Stimulated activated CD8-positive, alpha-beta memory T cell treated with anti-CD3 and anti-CD28 coated beads, Interleukin-7, amount 100 ng/mL, for 48 hours (primary cell): ENCODE results near the gene BCL11A.

Experiments used
- DNase-seq, 2 donors: peaks; one replicate each; pipeline ENCODE4 v3.0.0-alpha.2; 2020; ENCODE audit warnings: low read depth in 1 of 2; ENCODE audit errors: extremely low read depth in 1 of 2

BCL11A gene

GRCh38 chr2:60510713-60511112, 42.7 kb downstream of the BCL11A start:
- no peak for DNase-seq

- DNase-seq = no peak
Measured at GRCh38 chr2:60509066-60509465, 44.4 kb downstream of the BCL11A start.

- no peak for DNase-seq
Measured at GRCh38 chr2:60508339-60508917, 45.0 kb downstream of the BCL11A start.

GRCh38 chr2:60507211-60507965, 46.1 kb downstream of the BCL11A start:
- no peak for DNase-seq

DNA sequence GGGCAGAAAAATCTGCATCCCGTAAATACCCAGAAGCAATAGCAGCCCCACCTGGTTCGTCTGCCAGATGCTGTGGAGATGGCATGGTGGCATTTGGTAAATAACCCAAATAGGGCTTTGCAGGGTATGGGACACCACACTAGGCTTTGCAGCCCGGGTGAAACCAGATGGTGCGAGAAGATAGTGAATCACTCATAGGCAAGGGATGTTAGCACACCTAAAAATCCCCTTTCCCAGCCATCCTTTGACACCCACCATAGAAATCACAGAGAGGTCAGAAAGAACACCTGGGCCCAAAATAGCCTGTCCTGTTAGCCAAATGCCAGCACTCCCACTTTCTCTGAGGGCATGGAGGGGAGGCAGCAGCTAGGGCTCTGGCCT, 47.6 kb downstream of the BCL11A start:
- no peak for DNase-seq

DNA sequence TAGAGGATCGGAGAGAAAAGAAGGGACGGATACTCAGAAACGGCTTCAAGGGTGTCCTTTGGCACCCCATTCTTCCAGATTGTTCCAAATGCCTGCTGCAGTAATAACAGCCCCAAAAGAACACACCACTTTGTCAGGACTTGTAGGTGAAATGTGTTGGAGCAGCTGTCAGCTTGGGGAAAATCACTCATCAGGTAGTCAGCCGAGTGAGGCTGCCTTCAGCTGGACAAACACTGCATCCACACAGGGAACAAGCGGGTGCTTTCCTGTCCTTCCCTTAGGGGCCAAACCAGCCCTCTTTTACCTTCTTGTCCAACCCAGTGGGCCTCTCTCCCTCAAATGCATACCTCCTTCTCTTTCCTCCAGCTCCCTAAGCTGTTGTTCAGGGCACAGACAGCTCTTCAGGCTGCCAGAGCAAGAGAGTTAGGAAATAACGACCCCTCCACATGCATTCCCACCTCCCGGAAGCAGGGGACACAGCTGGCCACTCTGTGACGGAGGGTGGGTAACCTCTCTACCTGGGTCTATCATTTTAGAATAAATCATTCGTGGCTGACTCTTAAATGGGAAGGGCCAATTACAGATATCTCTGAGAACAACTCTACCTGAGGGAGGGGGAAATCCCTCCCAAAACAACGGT, 48.1 kb downstream of the BCL11A start:
- no peak for DNase-seq

DNA sequence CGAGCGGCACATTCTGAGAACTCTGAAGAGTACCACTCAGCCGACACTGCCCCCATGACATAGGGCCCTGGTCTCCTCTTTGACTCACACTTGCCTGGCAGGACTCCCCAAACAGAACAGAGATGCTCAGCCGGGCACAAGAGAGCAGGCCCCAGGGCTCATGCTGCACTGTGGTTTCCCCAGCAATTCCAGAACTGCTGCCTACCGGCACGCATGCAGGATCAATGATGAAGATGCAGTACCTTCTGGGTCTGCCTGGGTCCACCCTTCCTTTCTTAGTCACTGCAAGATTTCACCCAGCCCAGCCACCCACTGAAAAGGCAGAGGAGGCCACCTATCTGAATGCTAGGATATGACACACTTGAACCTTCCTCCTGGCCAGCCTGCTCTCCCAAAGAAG, 49.4 kb downstream of the BCL11A start:
- no peak for DNase-seq

- DNase-seq = no peak
Measured at GRCh38 chr2:60502144-60502543, 51.3 kb downstream of the BCL11A start.

DNA sequence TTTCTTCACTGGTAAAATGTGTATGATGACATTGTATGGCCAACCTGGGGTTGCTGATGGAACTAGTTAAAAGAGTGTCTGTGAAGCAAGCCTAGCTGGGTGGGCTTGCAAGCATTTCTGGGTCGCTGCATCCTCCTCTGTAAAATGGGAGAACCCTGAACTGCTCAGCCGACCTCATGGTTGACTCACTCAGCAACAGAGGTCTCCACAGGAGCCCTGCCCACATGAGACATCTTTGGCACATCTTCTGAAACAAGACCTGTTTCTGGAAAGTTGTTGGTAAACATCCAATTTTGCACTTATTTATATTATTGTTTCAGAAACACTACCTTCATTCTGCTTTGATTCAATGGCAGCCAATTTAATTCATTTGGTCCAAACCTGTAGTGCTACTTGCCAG, 52.6 kb downstream of the BCL11A start:
- no peak for DNase-seq

DNA sequence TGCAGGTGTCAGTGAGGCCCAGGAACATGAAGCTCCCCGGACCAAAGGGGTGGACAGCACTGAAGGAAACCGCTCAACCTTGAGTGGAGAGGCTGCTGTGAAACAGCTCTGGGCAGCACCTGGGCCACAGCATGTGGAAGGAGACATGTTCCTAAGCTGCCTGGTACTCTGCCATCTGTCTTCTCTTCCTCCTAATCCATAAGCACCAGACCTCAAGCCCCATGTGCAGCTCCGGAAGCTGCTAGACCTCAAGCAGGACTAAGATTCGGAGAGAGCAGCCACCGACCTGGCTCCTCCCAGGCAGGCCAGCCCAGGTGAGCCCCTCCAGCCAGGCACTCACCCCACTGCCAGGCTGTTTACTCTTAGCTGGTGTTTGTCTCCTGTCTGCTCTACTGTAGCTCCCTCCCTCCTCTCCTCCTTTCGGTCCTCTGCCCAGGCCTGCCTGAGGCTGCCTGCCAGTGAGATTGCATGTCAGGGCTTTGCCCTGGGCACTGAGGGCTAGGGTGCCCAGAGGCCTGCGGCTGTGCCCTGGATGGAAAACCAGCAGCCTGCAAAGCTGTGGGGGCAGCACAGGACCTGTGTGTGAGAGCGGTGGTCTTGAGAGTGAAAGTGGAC, 53.7 kb downstream of the BCL11A start:
- no peak for DNase-seq

- DNase-seq = no peak
Measured at GRCh38 chr2:60498816-60499429, 54.5 kb downstream of the BCL11A start.

- DNase-seq = no peak
Measured at GRCh38 chr2:60498127-60498815, 55.2 kb downstream of the BCL11A start.

DNA sequence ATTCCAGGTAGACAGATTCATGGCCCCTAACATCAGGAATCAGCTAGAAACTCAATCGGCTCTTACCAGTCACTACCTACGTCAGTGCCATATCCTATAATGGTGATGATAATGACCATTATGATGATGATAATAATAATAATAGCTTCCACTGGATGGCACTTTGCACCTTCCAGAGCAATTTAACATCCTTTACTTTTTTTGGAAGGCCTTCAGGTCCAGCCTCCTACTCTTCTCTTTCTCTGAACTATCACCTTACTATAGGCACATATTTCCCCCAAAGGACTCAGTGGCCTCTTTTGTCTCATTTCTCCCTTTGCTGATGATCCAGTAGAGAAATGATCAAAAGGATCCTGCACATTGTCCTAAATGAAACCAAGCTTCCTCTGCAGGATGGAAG, 56.0 kb downstream of the BCL11A start:
- DNase-seq = no peak

DNA sequence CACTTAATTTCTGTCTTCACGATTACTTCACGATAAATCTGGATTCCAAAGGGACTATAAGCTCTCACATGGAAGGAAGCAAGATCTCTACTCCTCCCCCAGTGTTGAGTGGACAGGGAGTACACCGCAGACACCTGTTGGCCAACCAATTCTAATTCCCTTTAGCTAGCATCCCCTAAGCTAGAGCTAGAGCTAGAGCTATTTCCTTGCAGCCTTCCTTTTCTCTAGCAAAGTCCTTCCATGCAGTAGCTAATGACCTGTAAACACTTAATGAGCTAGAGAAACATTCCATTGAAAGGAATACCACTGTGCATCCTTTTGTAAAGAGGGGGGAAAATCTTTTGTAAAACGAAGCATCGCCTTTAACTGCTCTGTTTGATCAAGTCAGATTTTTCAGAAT, 56.5 kb downstream of the BCL11A start:
- DNase-seq = no peak

GRCh38 chr2:60496475-60496874, 57.0 kb downstream of the BCL11A start:
- DNase-seq = no peak

GRCh38 chr2:60495041-60495625, 58.3 kb downstream of the BCL11A start:
- DNase-seq = no peak

GRCh38 chr2:60493804-60494387, 59.6 kb downstream of the BCL11A start:
- no peak for DNase-seq

DNA sequence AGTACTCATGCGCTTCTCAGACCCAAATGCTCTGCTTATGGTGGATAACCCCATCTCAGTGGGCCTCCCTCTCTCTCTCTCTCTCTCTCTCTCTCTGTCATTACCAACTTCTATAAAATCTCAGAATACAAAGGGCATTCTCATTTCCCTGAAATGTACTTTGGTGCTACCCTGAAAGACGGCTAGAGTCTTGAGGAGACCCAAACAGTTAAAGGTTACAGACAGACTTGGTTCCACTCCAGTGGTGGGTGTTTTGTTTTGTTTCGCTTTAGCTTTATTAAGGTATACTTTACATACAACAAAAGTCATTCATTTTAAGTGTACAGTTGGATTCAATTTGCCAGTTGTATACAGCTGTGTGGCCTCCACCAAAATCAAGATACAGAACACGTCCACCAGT, 60.9 kb downstream of the BCL11A start:
- DNase-seq = no peak

- DNase-seq = no peak
Measured at GRCh38 chr2:60490848-60491247, 62.6 kb downstream of the BCL11A start.

DNA sequence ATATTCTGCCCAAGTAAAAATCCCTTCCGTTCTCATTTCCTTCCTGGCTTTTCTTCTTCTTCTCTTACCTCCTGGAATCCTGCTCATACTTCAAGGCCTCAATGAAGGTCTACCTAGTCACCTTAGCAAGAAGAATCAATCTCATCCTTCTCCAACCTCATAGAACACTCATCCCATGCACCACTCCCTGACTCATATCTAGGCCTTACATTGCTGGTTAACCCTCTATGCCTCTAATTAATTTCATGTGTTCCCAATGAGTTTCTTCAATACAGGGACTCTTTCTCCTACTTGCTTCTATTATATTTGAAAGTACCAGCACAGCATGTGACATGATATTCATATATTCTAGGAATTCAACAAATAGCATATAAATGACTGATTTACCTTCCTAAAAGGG, 63.0 kb downstream of the BCL11A start:
- no peak for DNase-seq
